Measurements from ENCODE around the gene LCORL.

The LCORL gene

DNA sequence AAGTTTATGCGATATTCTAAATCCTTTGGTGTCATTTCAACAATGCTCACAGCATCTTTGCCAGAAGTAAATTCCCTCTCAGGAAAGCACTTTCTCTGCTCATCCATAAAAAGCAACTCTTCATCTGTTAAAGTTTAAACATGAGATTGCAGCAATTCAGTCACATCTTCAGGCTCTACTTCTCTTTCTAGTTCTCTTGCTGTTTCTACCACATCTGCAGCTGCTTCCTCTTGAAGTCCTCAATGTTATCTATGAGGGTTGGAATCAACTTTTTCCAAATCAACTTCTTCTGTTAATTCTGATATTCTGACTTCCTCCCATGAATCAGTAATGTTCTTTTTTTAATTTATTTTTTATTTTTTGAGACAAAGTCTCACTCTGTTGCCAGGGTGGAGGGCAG is 100.9 kb downstream of the LCORL start:
- Histone ChIP-seq H3K4me1 (ENCODE audit: control insufficient read depth, insufficient read depth, low read length) (no peaks in the 10 kb centered on the region), H3K4me3 (ENCODE audit: low read length) (no peak overlapping the region), H3K36me3 (ENCODE audit: control insufficient read depth, insufficient read depth, low read length) (no peaks in the 10 kb centered on the region), H3K9ac (ENCODE audit: low read length) (no peak overlapping the region), H3K9me3 (ENCODE audit: control insufficient read depth, low read length) (no peaks in the 10 kb centered on the region), H3K27me3 (ENCODE audit: control insufficient read depth, insufficient read depth, low read length) (no peaks in the 10 kb centered on the region)

DNA sequence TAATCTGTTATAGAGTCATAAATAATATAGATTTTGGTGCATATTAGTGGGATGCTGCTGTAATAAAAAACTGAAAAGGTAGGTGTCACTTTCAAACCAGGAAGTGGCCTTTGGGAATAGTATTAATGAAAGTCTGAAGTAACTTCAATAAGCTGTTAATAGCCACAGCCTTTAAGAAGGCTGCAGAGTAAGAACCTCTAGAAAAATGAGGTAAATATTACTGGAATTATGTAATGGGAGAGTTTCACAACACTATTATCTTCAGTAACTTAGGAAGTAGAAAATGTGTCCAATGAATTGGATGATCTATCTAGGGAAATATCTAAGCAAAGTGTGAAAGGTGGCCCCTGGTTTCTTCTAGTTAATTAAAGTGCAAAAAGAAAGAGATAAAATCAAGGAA is 106.1 kb downstream of the LCORL start:
- H3K4me3 ChIP-seq (ENCODE audit: low read length), result no peak overlapping the region
- no peaks in the 10 kb centered on the region for H3K4me1 ChIP-seq (ENCODE audit: control insufficient read depth, insufficient read depth, low read length)
- H3K27me3 ChIP-seq (ENCODE audit: control insufficient read depth, insufficient read depth, low read length), result no peaks in the 10 kb centered on the region
- no peaks in the 10 kb centered on the region for H3K36me3 ChIP-seq (ENCODE audit: control insufficient read depth, insufficient read depth, low read length)
- no peaks in the 10 kb centered on the region for H3K9me3 ChIP-seq (ENCODE audit: control insufficient read depth, low read length)
- H3K9ac ChIP-seq (ENCODE audit: low read length), result no peak overlapping the region

DNA sequence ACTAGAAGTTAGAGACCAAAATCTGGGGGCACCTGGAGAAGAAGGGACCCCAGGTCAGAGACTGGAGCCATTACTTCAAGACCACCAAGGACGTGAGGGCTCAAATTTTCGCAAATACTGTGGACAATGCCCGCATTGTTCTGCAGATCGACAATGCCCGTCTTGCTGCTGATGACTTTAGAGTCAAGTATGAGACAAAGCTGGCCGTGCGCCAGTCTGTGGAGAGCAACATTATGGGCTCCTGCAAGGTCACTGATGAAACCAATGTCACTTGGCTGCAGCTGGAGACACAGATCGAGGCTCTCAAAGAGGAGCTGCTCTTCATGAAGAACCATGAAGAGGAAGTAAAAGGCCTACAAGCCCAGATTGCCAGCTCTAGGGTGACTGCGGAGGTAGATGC is 109.5 kb downstream of the LCORL start:
- no peaks in the 10 kb centered on the region for H3K27me3 ChIP-seq (ENCODE audit: control insufficient read depth, insufficient read depth, low read length)
- H3K4me3 ChIP-seq (ENCODE audit: low read length), result no peak overlapping the region
- H3K36me3 ChIP-seq (ENCODE audit: control insufficient read depth, insufficient read depth, low read length), result no peaks in the 10 kb centered on the region
- no peak overlapping the region for H3K9ac ChIP-seq (ENCODE audit: low read length)
- no peaks in the 10 kb centered on the region for H3K4me1 ChIP-seq (ENCODE audit: control insufficient read depth, insufficient read depth, low read length)
- no peaks in the 10 kb centered on the region for H3K9me3 ChIP-seq (ENCODE audit: control insufficient read depth, low read length)

DNA sequence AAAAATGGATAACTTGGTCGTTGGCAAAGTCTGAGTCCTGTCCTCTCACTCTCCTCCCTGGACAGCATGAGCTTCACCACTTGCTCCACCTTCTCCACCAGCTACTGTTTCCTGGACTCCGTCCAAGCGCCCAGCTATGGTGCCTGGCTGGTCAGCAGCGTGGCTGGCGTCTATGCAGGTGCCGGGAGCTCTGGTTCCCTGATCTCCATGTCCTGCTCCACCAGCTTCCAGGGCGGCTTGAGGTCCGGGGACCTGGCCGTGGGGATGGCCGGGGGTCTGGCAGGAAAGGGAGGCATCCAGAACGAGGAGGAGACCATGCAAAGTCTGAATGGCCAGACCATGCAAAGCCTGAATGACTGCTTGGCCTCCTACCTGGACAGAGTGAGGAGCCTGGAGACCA is 109.9 kb downstream of the LCORL start:
- Histone ChIP-seq H3K4me3 (ENCODE audit: low read length) (no peak overlapping the region), H3K36me3 (ENCODE audit: control insufficient read depth, insufficient read depth, low read length) (no peaks in the 10 kb centered on the region), H3K9ac (ENCODE audit: low read length) (no peak overlapping the region), H3K9me3 (ENCODE audit: control insufficient read depth, low read length) (no peaks in the 10 kb centered on the region), H3K27me3 (ENCODE audit: control insufficient read depth, insufficient read depth, low read length) (no peaks in the 10 kb centered on the region), H3K4me1 (ENCODE audit: control insufficient read depth, insufficient read depth, low read length) (no peaks in the 10 kb centered on the region)

DNA sequence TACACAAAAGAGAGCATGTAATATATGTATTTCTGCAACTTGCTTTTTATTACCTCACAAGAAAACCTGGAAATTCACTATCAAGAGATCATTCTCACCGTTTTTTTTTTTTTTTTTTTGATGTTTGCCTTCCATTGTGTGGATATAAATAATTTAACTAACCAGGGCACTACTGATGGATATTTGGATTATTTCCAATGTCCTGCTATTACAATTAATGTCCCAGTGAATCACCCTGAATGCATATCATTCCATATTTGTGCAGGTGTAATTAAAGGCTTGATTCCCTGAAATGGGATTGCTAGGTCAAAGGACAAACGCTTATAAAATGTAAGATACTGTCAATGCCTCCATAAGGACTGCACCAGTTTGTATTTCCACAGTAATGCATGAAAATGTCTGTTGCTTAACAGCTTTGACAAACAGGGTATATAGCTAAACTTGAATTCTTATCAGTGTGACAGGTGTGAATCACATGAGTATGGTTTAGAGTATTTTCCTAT is 123.0 kb downstream of the LCORL start:
- Histone ChIP-seq H3K36me3 (ENCODE audit: control insufficient read depth, insufficient read depth, low read length) (no peaks in the 10 kb centered on the region), H3K4me3 (ENCODE audit: low read length) (no peak overlapping the region), H3K27me3 (ENCODE audit: control insufficient read depth, insufficient read depth, low read length) (no peaks in the 10 kb centered on the region), H3K9me3 (ENCODE audit: control insufficient read depth, low read length) (no peaks in the 10 kb centered on the region), H3K9ac (ENCODE audit: low read length) (no peak overlapping the region), H3K4me1 (ENCODE audit: control insufficient read depth, insufficient read depth, low read length) (no peaks in the 10 kb centered on the region)

DNA sequence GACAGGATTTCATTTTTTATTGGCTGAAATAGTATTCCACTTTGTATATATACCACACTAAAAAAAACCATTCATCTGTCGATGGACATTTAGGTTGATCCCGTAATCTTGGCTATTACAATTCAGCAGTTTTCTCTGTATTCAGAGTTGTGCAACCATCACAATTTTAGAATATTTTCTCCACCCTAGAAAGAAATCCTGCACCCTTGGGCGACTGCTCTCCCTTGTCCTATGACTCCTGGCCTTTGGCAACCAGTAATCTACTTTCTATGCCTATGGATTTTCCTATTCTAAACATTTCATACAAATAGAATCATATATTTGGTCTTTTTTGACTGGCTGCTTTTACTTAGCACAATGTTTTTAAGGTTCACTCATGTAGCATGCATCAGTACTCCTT is 126.1 kb downstream of the LCORL start:
- Histone ChIP-seq H3K9me3 (ENCODE audit: control insufficient read depth, low read length) (no peaks in the 10 kb centered on the region), H3K27me3 (ENCODE audit: control insufficient read depth, insufficient read depth, low read length) (no peaks in the 10 kb centered on the region), H3K9ac (ENCODE audit: low read length) (no peak overlapping the region), H3K36me3 (ENCODE audit: control insufficient read depth, insufficient read depth, low read length) (no peaks in the 10 kb centered on the region), H3K4me3 (ENCODE audit: low read length) (no peak overlapping the region), H3K4me1 (ENCODE audit: control insufficient read depth, insufficient read depth, low read length) (no peaks in the 10 kb centered on the region)

DNA sequence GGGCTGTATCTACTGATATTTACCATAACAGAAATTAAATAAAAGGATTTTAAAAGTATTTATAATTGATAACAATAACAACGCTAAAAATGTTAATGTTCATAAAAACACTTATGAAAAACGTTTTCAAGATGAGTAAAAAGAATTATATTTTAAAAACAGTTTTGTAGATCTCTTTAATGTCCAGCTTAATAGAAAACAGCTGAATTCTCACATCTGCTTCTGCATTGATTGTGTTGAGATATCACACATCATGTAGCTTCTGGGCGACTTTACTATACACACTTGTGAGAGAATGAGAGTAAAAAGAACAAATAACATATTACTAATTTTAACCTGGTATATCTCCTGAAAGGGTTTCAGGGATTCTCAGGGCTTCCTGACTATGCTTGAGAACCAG is 127.1 kb downstream of the LCORL start:
- Histone ChIP-seq H3K4me3 (ENCODE audit: low read length) (no peak overlapping the region), H3K9me3 (ENCODE audit: control insufficient read depth, low read length) (no peaks in the 10 kb centered on the region), H3K9ac (ENCODE audit: low read length) (no peak overlapping the region), H3K27me3 (ENCODE audit: control insufficient read depth, insufficient read depth, low read length) (no peaks in the 10 kb centered on the region), H3K36me3 (ENCODE audit: control insufficient read depth, insufficient read depth, low read length) (no peaks in the 10 kb centered on the region), H3K4me1 (ENCODE audit: control insufficient read depth, insufficient read depth, low read length) (no peaks in the 10 kb centered on the region)

DNA sequence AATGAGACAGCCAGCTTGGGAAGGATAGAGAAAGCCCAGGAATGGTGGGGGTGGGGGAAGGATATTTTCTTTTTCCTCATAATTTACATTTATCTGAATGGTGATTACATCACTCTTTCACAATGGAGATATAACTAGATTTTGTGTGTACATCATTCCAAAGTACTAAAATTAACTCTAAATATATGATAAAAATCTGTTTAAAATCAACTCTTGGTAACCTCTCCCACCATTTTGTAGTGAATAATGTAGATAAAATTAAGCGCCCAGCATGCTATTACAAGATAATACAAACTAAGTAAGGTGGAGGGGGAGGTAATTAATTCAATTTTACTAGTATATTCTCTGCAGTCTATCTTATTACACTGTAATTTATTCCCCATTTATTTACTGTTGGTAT is 131.9 kb downstream of the LCORL start:
- H3K4me3 ChIP-seq (ENCODE audit: low read length), result no peak overlapping the region
- H3K27me3 ChIP-seq (ENCODE audit: control insufficient read depth, insufficient read depth, low read length), result no peaks in the 10 kb centered on the region
- H3K9ac ChIP-seq (ENCODE audit: low read length), result no peak overlapping the region
- no peaks in the 10 kb centered on the region for H3K9me3 ChIP-seq (ENCODE audit: control insufficient read depth, low read length)
- H3K36me3 ChIP-seq (ENCODE audit: control insufficient read depth, insufficient read depth, low read length), result no peaks in the 10 kb centered on the region
- no peaks in the 10 kb centered on the region for H3K4me1 ChIP-seq (ENCODE audit: control insufficient read depth, insufficient read depth, low read length)

DNA sequence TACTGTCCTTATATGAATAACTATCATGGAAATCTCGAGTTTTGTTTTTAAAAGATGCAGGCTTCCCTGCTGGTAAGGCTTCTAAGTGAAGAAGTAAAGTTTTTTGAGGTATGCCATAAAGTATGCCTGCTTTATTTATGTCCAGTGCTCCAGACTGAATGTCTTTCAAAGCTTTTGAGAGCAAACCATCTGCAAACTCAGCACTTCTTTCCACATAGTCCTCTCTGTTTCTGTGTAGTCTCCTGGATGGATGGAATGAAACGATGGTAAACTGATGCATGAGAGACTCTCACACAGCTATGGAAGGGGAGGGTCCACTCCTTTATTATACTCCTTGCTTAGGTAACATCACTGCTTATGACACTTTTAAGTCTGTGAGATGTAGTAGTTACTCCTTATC is 137.0 kb downstream of the LCORL start:
- Histone ChIP-seq H3K4me1 (ENCODE audit: control insufficient read depth, insufficient read depth, low read length) (no peaks in the 10 kb centered on the region), H3K27me3 (ENCODE audit: control insufficient read depth, insufficient read depth, low read length) (no peaks in the 10 kb centered on the region), H3K9ac (ENCODE audit: low read length) (no peak overlapping the region), H3K4me3 (ENCODE audit: low read length) (no peak overlapping the region), H3K9me3 (ENCODE audit: control insufficient read depth, low read length) (no peaks in the 10 kb centered on the region), H3K36me3 (ENCODE audit: control insufficient read depth, insufficient read depth, low read length) (no peaks in the 10 kb centered on the region)

DNA sequence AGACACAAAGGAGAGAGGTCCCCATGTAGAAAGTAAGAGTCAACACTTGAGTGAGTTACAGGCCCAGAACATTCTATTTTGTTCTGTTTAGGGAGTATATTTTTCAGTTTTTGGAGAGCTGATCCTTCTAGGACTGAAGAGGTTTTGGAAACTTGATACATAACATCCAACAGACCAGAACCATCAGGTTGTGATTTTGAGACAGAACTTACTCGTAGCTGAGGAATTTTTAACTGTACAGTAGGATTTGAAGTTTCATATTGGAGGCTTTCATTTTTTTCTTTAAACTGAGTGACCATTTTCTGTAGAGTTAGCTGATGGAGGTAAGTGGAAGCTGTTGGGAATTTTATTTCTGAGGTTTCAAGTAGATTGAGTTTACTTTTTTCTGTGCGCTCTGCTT is 137.5 kb downstream of the LCORL start:
- no peaks in the 10 kb centered on the region for H3K4me1 ChIP-seq (ENCODE audit: control insufficient read depth, insufficient read depth, low read length)
- no peaks in the 10 kb centered on the region for H3K27me3 ChIP-seq (ENCODE audit: control insufficient read depth, insufficient read depth, low read length)
- H3K9me3 ChIP-seq (ENCODE audit: control insufficient read depth, low read length), result no peaks in the 10 kb centered on the region
- H3K36me3 ChIP-seq (ENCODE audit: control insufficient read depth, insufficient read depth, low read length), result no peaks in the 10 kb centered on the region
- no peak overlapping the region for H3K4me3 ChIP-seq (ENCODE audit: low read length)
- no peak overlapping the region for H3K9ac ChIP-seq (ENCODE audit: low read length)

DNA sequence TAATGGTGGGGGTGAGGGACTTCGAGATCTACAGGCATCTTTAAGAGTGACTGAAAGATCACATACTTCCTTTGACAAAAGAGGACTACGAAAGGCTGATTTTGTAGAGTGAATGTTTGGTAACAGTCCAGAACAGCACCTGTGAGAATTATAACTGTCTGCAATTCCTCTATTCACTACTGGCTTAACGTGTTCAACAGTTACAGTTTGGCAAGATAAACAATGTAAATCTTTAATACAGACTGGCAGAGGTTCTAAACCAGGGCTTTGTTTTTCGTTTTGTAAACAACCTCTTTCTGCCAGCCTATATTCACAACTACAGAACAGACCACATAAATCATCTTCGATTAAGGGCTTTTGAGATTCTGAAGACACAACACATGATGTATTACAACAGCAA is 143.9 kb downstream of the LCORL start:
- Histone ChIP-seq H3K4me3 (ENCODE audit: low read length) (no peak overlapping the region), H3K4me1 (ENCODE audit: control insufficient read depth, insufficient read depth, low read length) (no peaks in the 10 kb centered on the region), H3K36me3 (ENCODE audit: control insufficient read depth, insufficient read depth, low read length) (no peaks in the 10 kb centered on the region), H3K9ac (ENCODE audit: low read length) (no peak overlapping the region), H3K9me3 (ENCODE audit: control insufficient read depth, low read length) (no peaks in the 10 kb centered on the region), H3K27me3 (ENCODE audit: control insufficient read depth, insufficient read depth, low read length) (no peaks in the 10 kb centered on the region)

DNA sequence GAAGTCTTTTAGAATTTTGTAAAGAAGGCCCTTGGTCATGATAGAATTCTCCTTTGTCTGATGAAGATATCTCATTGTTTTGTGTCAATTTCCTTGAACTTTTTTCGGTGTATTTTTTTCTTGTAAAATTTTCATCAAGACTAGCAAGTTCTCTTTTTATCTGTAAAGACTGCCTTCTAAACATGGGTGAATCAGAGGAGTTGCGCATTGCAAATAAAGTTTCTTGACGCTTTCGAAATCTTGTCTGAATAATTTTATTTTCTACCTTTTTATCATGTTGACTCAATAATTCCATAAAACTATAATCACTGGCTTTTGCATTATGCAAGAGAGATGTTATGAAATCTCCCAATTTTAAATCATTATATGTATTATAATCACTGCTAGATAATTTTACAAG is 144.6 kb downstream of the LCORL start:
- Histone ChIP-seq H3K4me1 (ENCODE audit: control insufficient read depth, insufficient read depth, low read length) (no peaks in the 10 kb centered on the region), H3K9me3 (ENCODE audit: control insufficient read depth, low read length) (no peaks in the 10 kb centered on the region), H3K36me3 (ENCODE audit: control insufficient read depth, insufficient read depth, low read length) (no peaks in the 10 kb centered on the region), H3K4me3 (ENCODE audit: low read length) (no peak overlapping the region), H3K27me3 (ENCODE audit: control insufficient read depth, insufficient read depth, low read length) (no peaks in the 10 kb centered on the region), H3K9ac (ENCODE audit: low read length) (no peak overlapping the region)

DNA sequence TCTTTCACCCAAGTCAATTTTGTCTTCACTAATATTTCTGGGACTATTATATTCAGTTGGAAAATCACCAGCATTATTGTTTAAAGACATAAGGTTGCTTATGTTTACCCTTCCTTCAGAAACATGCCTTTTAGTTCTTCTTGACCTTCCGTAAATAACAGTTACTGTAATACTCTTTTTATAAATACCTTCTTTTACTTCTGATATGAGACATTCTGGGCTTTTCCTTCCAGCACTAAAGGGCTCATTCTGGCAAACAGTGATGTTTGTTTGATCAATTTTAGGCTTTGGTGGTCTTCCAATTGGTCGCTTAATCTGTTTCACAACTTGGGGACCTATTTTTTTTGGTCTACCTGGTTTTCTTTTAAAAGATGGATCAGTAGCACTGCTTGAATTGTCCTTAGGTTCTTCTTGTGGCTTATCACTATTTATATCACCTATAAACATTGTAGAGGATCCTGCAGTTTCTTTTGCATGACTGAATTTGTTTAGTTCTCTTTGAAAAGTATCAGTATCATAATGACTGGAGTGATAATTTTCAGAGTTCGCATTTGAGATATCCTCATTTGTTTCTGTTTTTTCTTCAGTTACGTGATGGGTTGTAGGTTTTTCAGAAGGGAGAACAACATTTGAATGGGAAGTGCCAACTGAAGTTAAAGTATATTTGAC is 146.0 kb downstream of the LCORL start:
- no peaks in the 10 kb centered on the region for H3K9me3 ChIP-seq (ENCODE audit: control insufficient read depth, low read length)
- no peaks in the 10 kb centered on the region for H3K4me1 ChIP-seq (ENCODE audit: control insufficient read depth, insufficient read depth, low read length)
- H3K36me3 ChIP-seq (ENCODE audit: control insufficient read depth, insufficient read depth, low read length), result no peaks in the 10 kb centered on the region

More for the DNA sequence above, 146.0 kb downstream of the LCORL start:
- H3K4me3 ChIP-seq (ENCODE audit: low read length), result no peak overlapping the region
- H3K27me3 ChIP-seq (ENCODE audit: control insufficient read depth, insufficient read depth, low read length), result no peaks in the 10 kb centered on the region
- no peak overlapping the region for H3K9ac ChIP-seq (ENCODE audit: low read length)
